Right kidney (tissue), 1 donor: ENCODE data around the gene IL18BP.

Experiments used
- DNase-seq: peaks from one replicate; pipeline ENCODE4 v3.0.0-alpha.2; 2016

The IL18BP gene

GRCh38 chr11:72012091-72012630, 13.5 kb downstream of the IL18BP start:
- no peak for DNase-seq

GRCh38 chr11:72012897-72013721, 14.4 kb downstream of the IL18BP start:
- DNase-seq, result no peak

GRCh38 chr11:72013765-72014711, 15.3 kb downstream of the IL18BP start:
- DNase-seq, result no peak

GRCh38 chr11:72014761-72015320, 16.1 kb downstream of the IL18BP start:
- no peak for DNase-seq

GRCh38 chr11:72015511-72016061, 16.9 kb downstream of the IL18BP start:
- DNase-seq, result no peak

- DNase-seq, result no peak
Observed at GRCh38 chr11:72018171-72018570, 19.5 kb downstream of the IL18BP start.

GRCh38 chr11:72023335-72023734, 24.6 kb downstream of the IL18BP start:
- no peak for DNase-seq

GRCh38 chr11:72024069-72024754, 25.5 kb downstream of the IL18BP start:
- no peak for DNase-seq

- DNase-seq, result no peak
Observed at GRCh38 chr11:72026090-72026489, 27.4 kb downstream of the IL18BP start.

- DNase-seq, result no peak
Observed at GRCh38 chr11:72030472-72031045, 31.9 kb downstream of the IL18BP start.

- DNase-seq, result no peak
Observed at GRCh38 chr11:72036687-72037086, 38.0 kb downstream of the IL18BP start.

GRCh38 chr11:72037554-72038311, 39.0 kb downstream of the IL18BP start:
- DNase-seq, result peak; percentile 11

- no peak for DNase-seq
Observed at GRCh38 chr11:72038491-72038890, 39.8 kb downstream of the IL18BP start.

- DNase-seq, result peak; percentile 52
Observed at GRCh38 chr11:72039031-72039855, 40.5 kb downstream of the IL18BP start.

GRCh38 chr11:72039856-72040401, 41.2 kb downstream of the IL18BP start:
- DNase-seq, result peak; percentile 33

GRCh38 chr11:72040491-72041363, 42.0 kb downstream of the IL18BP start:
- peak; percentile 93 for DNase-seq

- DNase-seq, result peak; percentile 91
Observed at GRCh38 chr11:72041364-72042063, 42.8 kb downstream of the IL18BP start.
